ENCODE data around the gene XYLT1. TPM values are rescaled to one million over a fixed set of nuclear protein-coding genes. Genes with fewer than 3 reads are reported as not detected.

XYLT1 gene
- total and polyA plus RNA-seq, 2 of the 4 experiments (the other 2 are of a cell fraction) = 9.0 to 12.7 TPM

GRCh38 chr16:17431968-17432625 lies 38.7 kb downstream of the XYLT1 start:
- Histone ChIP-seq H3K36me3 (ENCODE audit: control insufficient read depth, insufficient read depth, low read length) (no peaks in the 10 kb centered on the region), H3K14ac (replicated peaks; ENCODE audit: low read depth, low read length) (no peak overlapping the region), H3K9me1 (ENCODE audit: insufficient read depth, low read length) (no peaks in the 10 kb centered on the region; the same call in 1 of the 2 replicates), H3K4me3 (ENCODE audit: insufficient read depth, low read depth, low read length) (no peak overlapping the region), H4K5ac (ENCODE audit: low read depth, low read length) (no peak overlapping the region), H2AFZ (replicated peaks; ENCODE audit: low read length, poor library complexity) (no peak overlapping the region), H3K56ac (ENCODE audit: extremely low read depth, insufficient read depth, low read length) (no peak overlapping the region), H3K9me3 (ENCODE audit: control insufficient read depth, insufficient read depth, low read length) (no peaks in the 10 kb centered on the region), H4K91ac (ENCODE audit: insufficient read depth, low read depth, low read length) (no peak overlapping the region), H2BK5ac (ENCODE audit: low read depth, low read length, poor library complexity, severe bottlenecking) (no peak overlapping the region), H3K79me1 (ENCODE audit: low read depth in 1 of 2, low read length in 2 of 2) (peaks cover 22 to 53% of the 10 kb centered on the region in 2 experiments), H3K4me2 (ENCODE audit: low read depth, low read length) (no peak overlapping the region), H3K4ac (ENCODE audit: low read depth, low read length) (no peak overlapping the region), H2BK120ac (ENCODE audit: low read depth, low read length) (no peak overlapping the region), H4K8ac (ENCODE audit: low read depth in 2 of 2, low read length in 2 of 2) (no peak overlapping the region), H4K20me1 (ENCODE audit: insufficient read depth, low read length) (peaks cover 7% of the 10 kb centered on the region; the same call in 1 of the 2 replicates), H3K27ac (ENCODE audit: insufficient read depth, low read length) (no peak overlapping the region), H3K18ac (ENCODE audit: low read depth, low read length) (no peak overlapping the region), H3K4me1 (ENCODE audit: control insufficient read depth, insufficient read depth, low read length) (peaks cover 3% of the 10 kb centered on the region; the same call in 1 of the 2 replicates), H2BK20ac (ENCODE audit: low read depth, low read length) (no peak overlapping the region), H3K23ac (ENCODE audit: low read depth, low read length) (no peak overlapping the region), H2AK5ac (ENCODE audit: low read depth, low read length) (no peak overlapping the region), H3K27me3 (ENCODE audit: control insufficient read depth, insufficient read depth, low read length) (no peaks in the 10 kb centered on the region), H2AK9ac (replicated peaks; ENCODE audit: low read depth, low read length, poor library complexity) (no peak overlapping the region), H2BK15ac (ENCODE audit: low read depth, low read length) (no peak overlapping the region), H3K9ac (ENCODE audit: low read depth, low read length) (no peak overlapping the region)
- POLR2A ChIA-PET (ENCODE audit: unreplicated experiment) = no interaction called here
- DNase-seq = no peak
- no peak for TF ChIP-seq ELK1 (IDR thresholded peaks at IDR 0.05; ENCODE audit: borderline replicate concordance, low read depth, low read length)
- dilution Hi-C loops (cut with HindIII; ENCODE audit: low sequenced_read_pairs, unreplicated experiment) = no loop called here
- no TSS peak for BruUV-seq (replicated peaks)
- intact Hi-C loops (cut with micrococcal nuclease) = no loop called here
- CTCF ChIA-PET = no interaction called here
- 92% methylated on average over 2 of the region's 8 CpGs; no CpG with 5 or more reads in 1 of the 2 experiments for WGBS, 2 experiments (ENCODE audit: extremely low coverage in 2 of 2, insufficient read length in 1 of 2)
- ATAC-seq (ENCODE audit: low read depth) = no peak
- in situ Hi-C loops (cut with MboI; ENCODE audit: low sequenced_read_pairs) = no loop called here
